OCI-LY7 (cell line): ENCODE data around the gene ZNF106.

Experiments
- CTCF ChIP-seq: fragments of 200-600 bp; sonication (generic); conservative IDR thresholded peaks from 2 replicates; pipeline ENCODE4 v1.5.1; 2014; ENCODE audit warnings: mild to moderate bottlenecking, antibody characterized with exemption, low read length, moderate library complexity, mixed read lengths
- EZH2phosphoT487 ChIP-seq: fragments of 200-600 bp; sonication (generic); IDR thresholded peaks from 2 replicates; pipeline ENCODE4 v1.6.1; 2018; ENCODE audit warnings: low read depth, borderline replicate concordance, mild to moderate bottlenecking, mixed run types, antibody characterized with exemption, low read length, moderate library complexity, mixed read lengths

DNA sequence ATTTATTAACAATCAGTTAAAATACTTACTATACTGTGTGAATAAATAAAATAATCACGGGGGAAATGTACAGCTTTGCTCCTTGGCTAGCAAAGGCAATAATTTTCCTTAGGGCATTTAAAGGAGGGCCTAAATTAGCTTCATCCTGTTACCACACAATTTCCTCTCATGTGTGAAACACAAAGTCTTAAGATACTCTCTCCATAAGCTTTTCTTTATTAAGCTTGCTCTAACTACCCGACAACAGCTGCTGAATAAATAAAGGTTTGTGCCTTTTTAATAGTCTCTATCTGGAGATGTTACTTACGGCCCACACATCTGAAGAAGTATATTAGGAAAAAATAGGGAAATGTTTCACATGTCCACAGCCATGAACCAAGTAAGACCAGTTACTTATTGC lies 29.7 kb downstream of the ZNF106 start:
- TF ChIP-seq CTCF: no peak
- no peak for TF ChIP-seq EZH2phosphoT487
